SK-N-SH (cell line): ENCODE results near the gene CCR9.

Source experiments
- CHD2 ChIP-seq: fragments of 150-350 bp; IDR thresholded peaks from 2 replicates; pipeline ENCODE4 v1.6.1; 2018; ENCODE audit warnings: low read length; ENCODE audit not compliant: partially characterized antibody
- FOXJ3 ChIP-seq: sonication (generic); formaldehyde crosslinking; IDR thresholded peaks from 2 replicates; pipeline ENCODE4 v1.5.1; 2020; ENCODE audit warnings: mild to moderate bottlenecking, missing genetic modification reagents
- GABPA ChIP-seq: IDR thresholded peaks from 2 replicates; pipeline ENCODE4 v1.4.0; 2012; ENCODE audit warnings: low read depth, mild to moderate bottlenecking
- MAX ChIP-seq: IDR thresholded peaks from 2 replicates; pipeline ENCODE4 v1.4.0; 2012; ENCODE audit warnings: low read depth
- POLR2AphosphoS5 ChIP-seq: IDR thresholded peaks from 2 replicates; pipeline ENCODE4 v1.6.1; 2012; ENCODE audit warnings: low read depth, low read length
- RXRA ChIP-seq: IDR thresholded peaks from 2 replicates; pipeline ENCODE4 v1.4.0; 2012; ENCODE audit warnings: low read depth, mild to moderate bottlenecking, borderline replicate concordance
- TAF1 ChIP-seq: IDR thresholded peaks from 2 replicates; pipeline ENCODE4 v1.6.1; 2012; ENCODE audit warnings: low read depth, mild to moderate bottlenecking, low read length, moderate library complexity, borderline replicate concordance
- TF ChIP-seq, protein P1 (sequence below): fragments of 200-600 bp; sonication (generic); IDR thresholded peaks from 2 replicates; pipeline ENCODE4 v1.6.1; 2017; ENCODE audit warnings: antibody characterized with exemption, mild to moderate bottlenecking, moderate library complexity

GRCh38 chr3:45947361-45947760 lies 61.0 kb downstream of the CCR9 start:
- TF ChIP-seq, protein P1, sequence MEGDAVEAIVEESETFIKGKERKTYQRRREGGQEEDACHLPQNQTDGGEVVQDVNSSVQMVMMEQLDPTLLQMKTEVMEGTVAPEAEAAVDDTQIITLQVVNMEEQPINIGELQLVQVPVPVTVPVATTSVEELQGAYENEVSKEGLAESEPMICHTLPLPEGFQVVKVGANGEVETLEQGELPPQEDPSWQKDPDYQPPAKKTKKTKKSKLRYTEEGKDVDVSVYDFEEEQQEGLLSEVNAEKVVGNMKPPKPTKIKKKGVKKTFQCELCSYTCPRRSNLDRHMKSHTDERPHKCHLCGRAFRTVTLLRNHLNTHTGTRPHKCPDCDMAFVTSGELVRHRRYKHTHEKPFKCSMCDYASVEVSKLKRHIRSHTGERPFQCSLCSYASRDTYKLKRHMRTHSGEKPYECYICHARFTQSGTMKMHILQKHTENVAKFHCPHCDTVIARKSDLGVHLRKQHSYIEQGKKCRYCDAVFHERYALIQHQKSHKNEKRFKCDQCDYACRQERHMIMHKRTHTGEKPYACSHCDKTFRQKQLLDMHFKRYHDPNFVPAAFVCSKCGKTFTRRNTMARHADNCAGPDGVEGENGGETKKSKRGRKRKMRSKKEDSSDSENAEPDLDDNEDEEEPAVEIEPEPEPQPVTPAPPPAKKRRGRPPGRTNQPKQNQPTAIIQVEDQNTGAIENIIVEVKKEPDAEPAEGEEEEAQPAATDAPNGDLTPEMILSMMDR: no peak
- no peak for TF ChIP-seq POLR2AphosphoS5
- no peak for TF ChIP-seq TAF1
- no peak for TF ChIP-seq GABPA
- no peak for TF ChIP-seq RXRA
- no peak for TF ChIP-seq MAX
- TF ChIP-seq CHD2: no peak
- no peak for TF ChIP-seq FOXJ3 (CRISPR knock-in tag)
